Coronary artery (tissue), 2 donors: ENCODE results near the gene SLC25A21.
"Not testable (repeated sequence)": the region's sequence is repeated elsewhere in the genome, so short reads cannot be mapped to it uniquely, and the experiment has no call there.

Experiments
- DNase-seq: peaks from one replicate; pipeline ENCODE4 v3.0.0-alpha.2; 2017; ENCODE audit warnings: low spot score
- H3K27ac ChIP-seq, 2 donors: fragments of 200-600 bp; sonication (generic); one replicate each; pipeline ENCODE4 v1.5.1; 2016 to 2019
- H3K4me3 ChIP-seq: fragments of 200-600 bp; sonication (generic); 2 replicates; pipeline ENCODE4 v1.5.1; 2016; ENCODE audit warnings: mild to moderate bottlenecking, moderate library complexity
- CTCF ChIP-seq: fragments of 200-600 bp; sonication (generic); IDR thresholded peaks from one replicate; pipeline ENCODE4 v1.5.1; 2019; ENCODE audit warnings: antibody characterized with exemption

Gene SLC25A21

DNA sequence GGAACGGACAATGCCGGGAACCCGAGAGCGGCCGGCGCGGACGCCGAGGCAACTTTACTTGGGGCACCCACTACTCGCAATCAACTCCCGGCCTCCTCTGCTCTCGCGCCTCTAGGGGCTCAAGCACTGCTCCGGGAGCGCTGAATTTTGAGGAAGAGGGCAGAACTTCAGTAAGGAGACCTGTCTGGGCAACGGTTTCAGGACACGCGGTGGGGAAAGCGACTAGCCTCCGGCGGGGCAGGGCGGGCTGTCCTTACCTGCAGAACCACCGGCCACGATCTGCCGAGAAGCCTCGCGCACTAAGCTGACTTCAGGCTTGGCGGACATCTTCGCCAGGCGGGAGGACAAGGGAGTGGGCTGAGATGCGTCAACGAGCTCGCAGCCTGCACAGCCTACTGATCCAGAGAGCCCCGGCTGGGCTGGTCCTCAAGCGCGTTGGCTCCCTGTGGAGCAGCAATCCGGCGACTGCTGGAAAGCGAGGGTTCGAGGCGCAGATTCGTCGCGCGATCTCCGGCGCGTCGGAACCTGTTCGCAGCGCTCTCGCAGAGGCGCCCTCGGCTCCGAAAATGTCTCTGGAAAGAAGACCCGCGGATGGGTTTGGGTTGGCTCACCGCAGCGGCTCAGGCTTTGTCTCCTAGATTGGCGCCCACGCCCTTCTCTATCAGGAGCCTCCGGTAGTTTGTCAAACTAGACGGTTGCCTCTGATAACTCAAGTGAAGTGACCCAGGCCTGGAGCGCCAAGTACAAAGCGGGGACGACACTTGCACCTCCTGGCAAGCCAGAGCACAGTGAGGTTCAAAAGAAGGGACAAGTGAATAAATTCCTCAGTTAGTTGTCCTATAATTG, at the start of gene SLC25A21:
Gene SLC25A21, minus strand, starts transcription at position 583 of the 846 bp plus-strand sequence.
- no peak for TF ChIP-seq CTCF
- peak; percentile 79 for DNase-seq
- H3K27ac ChIP-seq: peak within 1 kb of the TSS; percentile 91 to 93
- H3K4me3 ChIP-seq: peak within 1 kb of the TSS; percentile 84

DNA sequence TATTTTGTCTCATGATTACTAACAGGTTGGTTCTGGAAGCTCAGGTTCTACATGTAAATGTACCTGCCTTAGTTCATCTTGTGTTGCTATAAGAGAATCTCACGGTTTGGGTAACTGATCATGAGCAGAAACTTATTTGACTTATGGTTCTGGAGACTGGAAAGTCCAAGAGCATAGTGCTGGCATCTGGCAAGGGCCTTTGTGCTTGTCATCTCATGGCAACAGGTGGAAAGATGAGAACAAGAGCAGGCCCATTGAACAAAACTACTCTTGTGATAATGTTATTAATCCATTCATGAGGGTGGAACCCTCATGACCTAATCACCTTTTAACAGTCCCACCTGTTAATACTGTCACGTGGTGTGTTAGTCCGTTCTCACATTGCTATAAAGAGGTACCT, 48.7 kb upstream of the SLC25A21 start:
- no peak overlapping the region for H3K27ac ChIP-seq
- TF ChIP-seq CTCF: no peak
- no peak overlapping the region for H3K4me3 ChIP-seq
- no peak for DNase-seq

DNA sequence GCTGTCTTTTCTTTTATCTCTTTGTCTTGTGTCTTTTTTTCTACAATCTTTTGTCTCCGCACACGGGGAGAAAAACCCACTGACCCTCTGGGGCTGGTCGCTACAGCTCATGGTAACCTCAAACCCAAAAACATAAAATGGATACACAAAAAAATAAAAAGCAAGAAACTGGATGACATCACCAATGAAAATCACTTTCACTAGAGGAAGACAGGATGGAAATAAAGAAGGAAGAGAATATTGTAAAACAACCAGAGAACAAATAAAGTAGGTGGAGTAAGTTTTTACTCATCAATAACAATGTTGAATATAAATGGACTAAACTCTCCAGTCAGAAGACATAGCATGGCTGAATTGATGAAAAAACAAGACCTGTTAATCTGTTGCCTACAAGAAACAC, 42.9 kb upstream of the SLC25A21 start:
- TF ChIP-seq CTCF: no peak
- no peak overlapping the region for H3K27ac ChIP-seq

GRCh38 chr14:37213016-37213415, 40.6 kb upstream of the SLC25A21 start:
- no peak for DNase-seq
- TF ChIP-seq CTCF: no peak
- H3K4me3 ChIP-seq: no peak overlapping the region
- H3K27ac ChIP-seq: no peak overlapping the region

More for the DNA sequence above, 42.9 kb upstream of the SLC25A21 start:
- H3K4me3 ChIP-seq: no peak overlapping the region
- DNase-seq: no peak

DNA sequence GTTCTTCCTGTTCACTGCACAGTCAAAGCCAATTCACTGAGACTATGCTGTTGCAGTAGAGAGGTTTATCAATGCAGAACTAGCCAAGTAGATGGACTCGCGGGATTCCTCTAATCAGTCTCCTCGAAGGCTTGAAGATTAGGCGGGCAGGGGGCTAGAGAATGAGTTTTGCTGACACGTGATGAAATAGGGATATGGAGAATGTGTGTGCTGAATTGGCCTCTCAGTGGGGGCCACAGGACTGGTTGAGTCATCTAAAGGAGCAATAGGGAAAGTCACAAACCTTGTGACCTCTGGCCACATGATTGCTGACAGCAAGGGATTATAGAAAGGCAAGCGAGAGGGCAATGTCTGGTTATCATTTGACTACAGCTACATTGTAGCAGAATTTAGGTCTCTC, 38.0 kb upstream of the SLC25A21 start:
- H3K27ac ChIP-seq: no peak overlapping the region
- DNase-seq: no peak
- no peak for TF ChIP-seq CTCF
- no peak overlapping the region for H3K4me3 ChIP-seq

GRCh38 chr14:37209617-37210016, 37.2 kb upstream of the SLC25A21 start:
- H3K4me3 ChIP-seq, H3K27ac ChIP-seq, DNase-seq: not testable (repeated sequence)

- H3K27ac ChIP-seq, DNase-seq, H3K4me3 ChIP-seq: not testable (repeated sequence)
Measured at GRCh38 chr14:37205623-37206605, 33.5 kb upstream of the SLC25A21 start.
